Stimulated activated CD8-positive, alpha-beta memory T cell treated with anti-CD3 and anti-CD28 coated beads, Interleukin-4, amount 100 ng/mL, for 4 hours (primary cell): ENCODE results near the gene NCAN.
A peak's percentile ranks its signal among the peaks of the same experiment; 100 is the strongest.
"Not testable (repeated sequence)": the region's sequence is repeated elsewhere in the genome, so short reads cannot be mapped to it uniquely, and the experiment has no call there.

Source experiments
- DNase-seq, 2 donors: peaks; one replicate each; pipeline ENCODE4 v3.0.0-alpha.2; 2020; ENCODE audit warnings: low read depth in 2 of 2, low spot score in 1 of 2

Gene NCAN

DNA sequence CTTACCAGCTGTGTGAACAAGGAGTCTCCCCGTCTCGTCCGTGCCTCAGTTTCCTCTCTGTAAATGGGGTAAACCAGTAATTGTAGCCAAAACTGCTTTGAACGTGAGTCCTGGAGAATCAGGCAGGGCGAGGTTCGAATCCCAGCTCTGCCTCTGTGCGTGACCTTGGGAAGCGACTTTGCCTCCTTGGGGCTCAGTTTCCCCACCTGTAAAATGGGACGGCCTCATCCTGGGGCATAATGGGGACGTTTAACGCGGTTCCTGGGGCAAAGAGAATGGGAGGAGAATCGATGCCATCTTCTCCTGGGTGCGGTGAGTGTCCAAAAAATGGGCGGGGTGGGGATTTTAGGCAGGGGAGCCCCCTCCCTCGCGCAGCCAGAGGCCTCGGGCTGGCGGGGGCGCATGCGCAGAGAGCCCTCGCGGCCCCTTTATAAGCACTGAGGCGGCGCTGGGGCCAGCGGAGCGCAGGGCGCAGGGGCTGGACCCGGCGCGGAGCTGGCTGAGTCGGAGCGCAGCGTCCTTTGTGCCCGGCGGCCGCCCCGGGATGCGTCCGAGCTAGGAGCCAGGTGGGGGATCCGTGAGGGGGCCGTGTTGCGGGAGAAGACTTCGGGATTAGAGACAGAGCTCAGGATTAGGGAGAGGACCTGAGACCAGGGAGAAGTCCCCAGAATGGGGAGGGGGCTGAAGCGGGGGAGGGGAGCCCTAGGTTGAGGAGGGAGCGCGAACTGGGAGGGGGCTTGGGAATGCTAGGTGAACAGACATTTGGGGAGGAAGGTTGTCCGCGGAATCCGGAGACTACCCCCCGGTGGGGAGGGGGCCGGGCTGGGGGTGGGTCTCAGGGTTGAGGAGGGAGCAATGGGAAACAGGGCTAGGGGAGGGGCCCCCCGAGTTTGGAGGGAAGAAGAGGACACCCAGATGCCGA, at the start of gene NCAN:
NCAN (plus strand) TSS at position 460 of the 922 bp plus-strand sequence. CDS start 4,996 bp downstream, outside the sequence.
- no peak for DNase-seq

DNA sequence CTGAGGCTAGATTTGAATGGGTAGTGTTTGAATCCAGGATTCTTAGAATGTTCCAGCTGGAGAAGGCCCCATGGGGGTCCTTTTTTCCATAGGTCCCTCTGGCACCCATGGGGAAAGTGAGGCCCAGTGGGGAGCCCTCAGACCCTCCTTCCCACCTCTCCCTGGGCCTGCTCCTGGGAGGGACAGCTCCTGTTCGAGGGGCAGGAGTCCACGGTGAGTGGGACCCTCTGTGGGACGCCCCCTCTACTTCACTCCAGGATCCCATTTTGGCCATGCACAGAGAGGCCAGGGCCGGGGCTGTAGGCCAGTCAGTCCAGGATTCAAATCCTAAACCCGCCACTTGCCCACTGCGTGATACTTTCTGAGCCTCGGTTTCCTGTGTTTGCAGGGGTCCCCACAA, 49.3 kb upstream of the NCAN start:
- no peak for DNase-seq

DNA sequence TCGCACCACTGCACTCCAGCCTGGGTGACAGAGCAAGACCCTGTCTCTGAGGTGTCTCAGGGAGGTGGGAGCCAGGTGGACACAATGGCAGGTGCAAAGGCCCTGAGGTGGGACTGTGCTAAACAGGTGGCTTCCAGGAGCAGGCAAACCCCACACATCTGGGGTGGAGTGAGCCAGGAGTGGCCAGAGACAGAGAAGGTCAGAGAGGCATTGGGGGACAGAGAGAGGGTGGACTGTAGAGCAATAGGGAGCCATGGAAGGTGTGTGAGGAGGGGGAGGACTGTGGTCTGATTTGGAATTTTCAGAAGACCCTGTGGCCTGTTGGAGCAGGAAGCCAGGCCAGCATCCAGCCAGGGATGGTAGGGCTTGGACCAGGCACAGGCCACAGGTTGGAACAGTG, 46.4 kb upstream of the NCAN start:
- no peak for DNase-seq

DNA sequence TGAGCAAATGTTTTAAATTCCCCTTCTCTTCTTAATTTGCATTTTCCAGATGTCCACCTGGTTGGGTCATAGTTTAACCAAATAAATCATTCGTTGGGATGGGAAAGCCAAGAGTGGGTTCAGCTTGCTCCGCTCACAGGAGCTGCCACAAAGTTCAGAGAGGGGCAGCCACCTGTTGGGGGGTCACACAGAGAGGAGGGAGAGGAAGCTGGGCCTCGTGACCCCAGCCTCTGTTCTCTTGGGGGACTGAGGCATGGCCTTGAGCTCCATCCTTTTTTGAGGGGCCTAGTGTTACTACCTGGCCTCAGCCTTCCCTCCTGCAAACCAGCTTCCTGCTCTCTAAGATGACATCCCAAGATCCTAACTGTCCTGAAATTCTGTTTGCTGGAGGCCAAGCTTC, 44.1 kb upstream of the NCAN start:
- DNase-seq, result no peak

DNA sequence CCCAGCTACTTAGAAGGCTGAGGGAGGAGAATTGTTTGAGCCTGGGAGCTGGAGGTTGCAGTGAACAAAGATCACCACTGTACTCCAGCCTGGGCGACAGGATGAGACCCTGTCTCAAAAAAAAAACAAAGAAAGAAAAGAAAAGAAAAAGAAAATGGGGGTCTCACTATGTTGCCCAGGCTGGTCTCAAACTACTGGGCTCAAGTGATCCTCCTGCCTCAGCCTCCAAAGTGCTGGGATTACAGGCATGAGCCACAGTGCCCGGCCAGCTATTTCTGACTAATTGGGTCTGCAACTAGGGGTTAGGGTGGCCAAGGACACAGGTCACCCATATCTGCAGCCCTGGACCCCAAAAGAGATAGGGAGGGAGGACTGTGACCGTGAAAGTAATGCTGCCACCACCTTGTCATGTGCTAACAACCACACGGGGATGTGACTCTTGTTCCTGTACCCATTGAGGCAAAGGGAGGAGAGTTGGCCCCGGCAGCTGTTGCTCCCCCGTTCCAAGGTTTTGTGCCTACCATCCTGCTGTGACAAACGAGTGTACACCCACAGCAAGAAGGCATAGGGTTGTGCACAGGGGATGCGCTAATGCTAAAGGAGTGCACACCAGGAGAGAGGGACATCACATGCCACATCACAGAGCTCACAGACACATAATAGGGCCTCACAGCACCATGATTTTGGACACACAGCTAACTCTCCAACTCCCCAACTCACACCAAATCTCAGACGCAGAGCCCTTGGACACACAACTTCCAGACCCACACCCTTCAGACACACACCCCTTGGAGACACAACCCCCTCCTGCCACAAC, 42.3 kb upstream of the NCAN start:
- no peak for DNase-seq

DNA sequence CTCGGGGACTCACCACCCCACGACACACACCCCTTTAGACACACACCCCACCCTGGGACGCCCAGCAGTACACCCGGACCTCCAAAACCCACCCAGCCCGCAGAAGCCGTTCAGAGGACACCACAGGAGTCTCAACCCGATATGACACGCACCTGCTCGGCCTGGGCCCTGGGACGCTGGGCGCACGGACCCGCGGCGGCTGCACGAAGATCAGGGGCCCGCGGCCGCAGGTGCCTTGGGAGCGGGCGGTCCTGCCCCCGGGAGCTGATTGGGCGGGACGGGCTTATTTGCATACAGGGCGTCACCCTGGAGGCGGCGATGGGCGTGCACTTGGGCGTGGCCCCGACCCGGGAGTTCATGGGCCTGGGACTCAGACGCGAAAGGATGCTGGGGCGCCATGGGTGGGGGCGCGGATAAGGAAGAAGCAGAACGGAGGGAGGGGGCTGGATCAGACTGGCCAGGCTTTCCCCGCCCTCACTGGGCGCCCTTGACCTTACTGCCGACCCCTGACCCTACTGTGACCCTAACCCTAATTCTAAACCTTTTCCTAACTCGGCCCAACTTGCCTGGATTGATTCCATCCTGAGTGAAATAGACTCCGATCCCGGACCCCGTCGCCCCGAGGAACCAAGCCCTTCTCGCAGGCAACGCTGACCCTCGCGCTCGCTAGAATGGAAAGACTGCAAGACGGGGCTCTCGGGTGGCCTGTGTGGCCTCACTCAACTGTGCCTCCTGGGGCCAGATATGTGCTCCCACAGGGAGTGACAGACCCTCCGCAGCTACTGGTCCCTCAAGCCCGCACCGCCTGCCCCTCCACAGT, 41.5 kb upstream of the NCAN start, which contains the start of gene MEF2B:
MEF2B (minus strand) TSS at position 211 of the 820 bp plus-strand sequence. CDS start 19,528 bp downstream, outside the sequence.
- peak; percentile 43 to 47 for DNase-seq

DNA sequence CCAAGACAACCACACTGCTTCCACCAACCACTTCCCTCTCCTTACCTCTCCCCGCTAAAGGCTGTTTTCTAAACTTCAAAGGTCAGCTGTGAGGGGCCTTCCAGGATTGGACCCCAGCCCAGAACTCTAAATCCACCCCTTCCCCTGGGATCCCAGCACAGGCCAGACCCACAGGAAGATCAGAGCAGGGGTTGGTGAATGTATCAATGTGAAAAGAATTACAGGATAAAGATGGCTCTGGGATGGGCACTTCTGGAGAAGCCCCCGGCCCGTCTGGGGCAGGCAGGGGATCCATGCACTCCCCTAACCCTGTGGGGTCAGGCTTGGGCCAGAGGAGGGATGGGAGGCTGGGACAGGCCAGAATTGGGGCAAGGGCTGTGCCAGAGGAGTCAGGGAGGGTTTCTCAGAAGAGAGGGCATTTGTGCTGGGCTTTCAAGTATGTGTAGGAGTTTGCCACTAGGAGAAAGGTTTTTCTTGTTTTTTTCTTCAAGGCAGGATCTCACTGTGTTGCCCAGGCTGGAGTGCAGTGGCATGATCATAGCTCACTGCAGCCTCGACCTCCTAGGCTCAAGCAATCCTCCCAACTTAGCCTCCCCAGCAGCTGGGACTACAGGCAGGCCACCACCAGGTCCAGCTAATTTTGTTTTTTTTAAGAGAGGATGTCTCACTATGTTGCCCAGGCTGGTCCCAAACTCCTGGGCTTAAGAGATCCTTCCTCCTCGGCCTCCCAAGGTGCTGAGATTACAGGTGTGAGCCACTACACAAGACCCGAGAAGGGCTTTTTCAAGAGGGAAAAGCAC, 40.7 kb upstream of the NCAN start:
- DNase-seq, result no peak

DNA sequence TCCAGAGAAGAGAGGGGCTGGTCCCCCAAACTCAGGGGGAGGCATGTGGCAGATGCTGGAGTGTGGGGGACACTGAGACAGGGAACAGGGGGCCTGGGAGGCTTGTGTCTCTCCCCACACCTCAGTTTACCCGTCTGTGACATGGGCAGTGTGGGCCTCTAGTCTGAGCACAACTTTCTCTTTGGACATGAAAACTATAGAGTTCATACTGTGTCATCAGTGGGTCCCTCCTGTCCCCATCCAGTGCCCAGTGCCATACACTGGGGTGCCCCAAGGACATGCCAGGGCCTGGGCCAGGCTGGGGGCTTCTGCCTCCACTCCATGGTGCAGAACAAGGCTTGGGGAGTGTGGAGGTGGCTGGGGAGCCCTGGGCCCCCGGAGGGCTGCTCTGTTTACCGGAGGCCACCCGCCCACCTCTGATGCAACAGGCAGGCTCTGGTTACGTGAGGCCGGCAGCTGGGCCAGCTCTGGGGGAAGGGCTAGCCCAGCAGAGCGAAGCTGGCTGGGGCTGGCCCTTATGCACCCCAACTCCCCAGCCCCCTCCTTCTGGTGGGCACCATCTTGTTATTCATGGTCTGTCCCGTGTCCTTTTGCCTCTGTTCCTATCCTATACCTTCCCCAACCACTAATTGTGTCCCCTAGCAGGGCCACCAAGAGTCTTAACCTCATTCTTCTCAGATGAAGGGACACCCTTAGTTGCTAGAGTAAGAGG, 39.8 kb upstream of the NCAN start:
- no peak for DNase-seq

DNA sequence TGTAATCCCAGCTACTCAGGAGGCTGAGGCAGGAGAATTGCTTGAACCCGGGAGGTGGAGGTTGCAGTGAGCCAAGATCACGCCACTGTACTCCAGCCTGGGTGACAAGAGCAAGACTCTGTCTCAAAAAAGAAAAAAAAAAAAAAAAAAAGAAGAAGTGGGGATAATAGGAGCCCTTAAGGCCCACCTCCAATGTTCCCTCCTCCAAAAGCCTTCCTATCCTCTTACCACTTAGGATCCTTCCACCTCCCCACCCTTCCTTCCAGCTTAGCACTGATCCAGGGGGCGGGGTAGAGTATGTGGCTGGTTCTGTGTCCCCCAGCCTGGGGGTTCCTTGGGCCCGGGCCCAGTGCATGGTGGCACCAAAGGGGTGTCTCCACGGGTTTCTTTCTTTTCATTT, 38.5 kb upstream of the NCAN start:
- DNase-seq, result not testable (repeated sequence)

DNA sequence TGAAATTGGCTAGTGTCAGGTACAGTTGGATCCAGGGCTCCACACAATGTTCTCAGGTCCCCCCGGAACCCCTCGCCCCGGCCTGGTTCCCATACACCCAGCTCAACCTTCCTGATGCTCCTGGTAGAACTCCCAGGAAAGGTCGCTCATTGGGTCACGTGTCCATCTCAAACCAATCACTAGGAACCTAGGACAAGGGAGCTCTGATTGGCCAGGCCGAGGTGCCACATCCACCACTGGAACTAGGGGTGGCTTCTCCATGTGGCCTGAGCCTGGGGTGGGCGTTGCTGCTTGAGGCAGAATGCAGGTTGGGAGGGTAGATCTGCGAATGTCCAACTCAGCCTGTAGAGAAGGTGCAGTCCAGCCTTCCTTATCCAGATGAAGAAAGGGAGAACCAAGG, 34.8 kb upstream of the NCAN start:
- no peak for DNase-seq

DNA sequence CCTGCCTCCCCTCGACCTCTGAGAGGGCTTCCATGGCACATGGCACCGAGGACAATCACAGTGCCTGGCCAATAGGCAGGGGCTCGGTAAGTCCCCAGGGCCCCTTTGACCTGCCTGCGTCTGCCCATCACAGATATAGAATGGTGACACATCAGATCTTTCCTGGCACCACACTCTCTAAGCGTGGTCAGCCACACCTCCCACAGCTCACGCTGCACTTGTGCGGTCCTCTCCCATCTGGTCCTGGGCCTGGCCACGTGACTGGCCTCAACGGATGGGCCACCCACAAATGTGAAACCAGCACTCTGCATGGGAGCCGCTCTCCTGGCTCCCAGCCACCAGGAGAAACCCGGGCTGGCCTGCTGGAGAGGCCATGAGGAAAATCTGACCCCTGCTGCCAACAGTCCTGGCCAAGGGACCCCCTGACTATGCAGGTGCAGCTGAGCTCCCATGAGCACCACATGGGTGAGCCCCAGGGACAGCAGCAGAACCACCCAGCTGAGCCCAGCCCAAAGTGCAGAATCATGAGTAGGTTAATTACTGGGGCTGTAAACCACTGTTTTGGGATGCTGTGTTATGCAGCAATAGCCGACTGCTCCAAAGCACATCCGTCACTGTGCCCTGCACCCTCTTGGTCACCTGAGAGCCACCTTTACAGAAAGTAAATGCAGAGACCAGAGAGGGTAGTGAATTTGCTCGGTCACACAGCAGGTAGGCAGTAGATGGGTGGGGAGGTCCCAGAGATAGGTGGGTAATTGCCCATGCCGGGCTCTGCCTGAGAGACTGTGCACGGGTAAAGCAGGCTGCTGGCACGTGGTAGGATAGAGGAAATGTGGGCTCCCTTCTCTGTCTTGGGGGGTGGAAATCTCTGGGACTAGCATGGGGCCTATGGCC, 32.0 kb upstream of the NCAN start:
- DNase-seq, result no peak

DNA sequence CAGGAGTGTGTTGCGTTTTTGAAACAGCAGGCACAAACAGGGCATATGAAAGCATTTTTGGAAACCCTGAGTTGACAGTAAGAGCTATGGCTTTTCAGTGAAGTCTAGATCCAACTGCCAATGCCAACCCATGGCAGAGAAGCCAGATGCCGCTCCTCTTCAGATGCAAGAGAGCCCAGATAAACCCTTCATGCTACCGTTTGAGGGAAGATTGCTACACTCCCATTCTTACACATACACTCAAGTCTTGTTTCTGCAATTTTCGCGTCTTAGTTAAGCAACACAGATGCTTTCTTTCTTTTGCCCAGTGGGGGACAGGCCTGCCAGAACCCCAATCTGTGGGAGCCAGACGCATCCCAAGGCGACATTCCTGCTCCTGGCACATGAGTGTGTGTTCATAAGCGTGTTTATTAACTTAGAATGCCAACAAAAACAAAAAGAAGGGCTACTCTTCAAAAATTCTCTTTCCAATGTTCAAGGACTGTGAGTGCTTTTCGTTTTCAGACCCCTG, 30.2 kb upstream of the NCAN start:
- no peak for DNase-seq

DNA sequence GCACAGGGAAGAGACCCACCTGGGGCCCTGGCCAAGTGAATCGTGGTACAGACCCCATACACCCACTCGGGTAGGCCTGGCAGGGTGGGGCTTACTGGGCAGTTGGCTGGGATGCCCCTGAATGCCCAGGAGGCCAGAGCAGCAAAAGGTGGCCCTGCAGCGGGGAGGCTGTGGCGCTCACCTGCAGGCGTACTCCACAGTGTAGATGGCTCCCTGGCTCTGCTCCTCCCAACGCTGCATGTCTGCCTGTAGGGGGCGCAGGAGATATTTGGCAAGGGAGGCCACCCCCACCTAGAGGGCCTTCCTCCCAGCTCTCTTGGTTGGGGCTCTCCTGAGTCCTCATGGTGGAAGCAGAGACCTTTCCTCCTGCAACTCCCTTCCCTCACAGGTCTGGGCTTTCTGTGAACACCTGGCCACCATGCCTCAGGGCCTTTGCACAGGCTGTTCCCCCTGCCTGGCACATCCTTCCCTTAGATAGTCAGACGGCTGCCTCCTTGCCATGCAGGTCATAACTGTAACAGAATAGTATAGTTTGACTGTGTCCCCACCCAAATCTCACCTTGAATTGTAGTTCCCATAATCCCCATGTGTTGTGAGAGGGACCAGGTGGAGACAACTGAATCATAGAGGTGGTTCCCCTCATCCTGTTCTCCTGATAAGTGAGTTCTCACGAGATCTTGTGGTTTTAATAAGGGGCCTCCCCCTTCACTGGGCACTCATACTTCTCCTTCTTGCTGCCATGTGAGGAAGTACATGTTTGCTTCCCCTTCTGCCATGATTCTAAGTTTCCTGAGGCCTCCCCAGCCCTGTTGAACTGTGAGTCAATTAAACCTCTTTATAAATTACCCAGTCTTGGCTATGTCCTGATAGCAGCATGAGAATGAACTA, 25.7 kb upstream of the NCAN start:
- peak in 1 of 2 donors; percentile 40 for DNase-seq

DNA sequence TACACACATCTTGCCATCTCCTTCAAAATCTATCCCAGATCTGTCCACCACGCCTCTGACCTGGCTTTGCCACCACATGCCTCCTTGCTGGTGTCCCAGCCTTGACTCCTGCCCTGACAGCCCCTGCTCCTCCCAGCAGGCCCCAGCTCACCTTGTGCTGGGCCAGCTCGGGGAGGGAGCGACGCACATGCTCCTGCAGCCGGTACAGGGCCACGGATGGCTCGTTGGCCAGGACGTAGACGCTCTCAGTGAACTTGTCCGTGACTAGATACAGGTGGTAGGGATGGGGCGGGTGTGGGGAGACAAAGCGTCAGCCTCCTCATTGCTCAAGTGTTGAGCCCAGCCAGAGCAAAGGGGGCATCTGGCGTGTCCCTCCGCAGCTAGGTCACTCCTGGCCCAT, 25.0 kb upstream of the NCAN start:
- DNase-seq, result no peak

DNA sequence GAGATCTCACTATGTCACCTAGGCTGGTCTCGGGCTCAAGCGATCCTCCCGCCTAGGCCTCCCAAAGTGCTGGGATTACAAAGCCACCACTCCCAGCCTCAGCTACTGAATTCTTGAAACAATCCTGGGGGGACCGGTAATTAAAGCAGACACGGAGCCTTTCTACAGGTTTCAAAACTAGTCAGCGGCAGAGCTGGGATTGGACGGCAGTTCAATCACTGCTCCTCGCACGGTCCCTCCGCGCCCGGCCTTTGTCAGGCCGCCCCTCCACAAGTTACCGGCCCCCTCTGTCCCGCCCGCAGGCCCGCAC, 20.0 kb upstream of the NCAN start:
- no peak for DNase-seq

DNA sequence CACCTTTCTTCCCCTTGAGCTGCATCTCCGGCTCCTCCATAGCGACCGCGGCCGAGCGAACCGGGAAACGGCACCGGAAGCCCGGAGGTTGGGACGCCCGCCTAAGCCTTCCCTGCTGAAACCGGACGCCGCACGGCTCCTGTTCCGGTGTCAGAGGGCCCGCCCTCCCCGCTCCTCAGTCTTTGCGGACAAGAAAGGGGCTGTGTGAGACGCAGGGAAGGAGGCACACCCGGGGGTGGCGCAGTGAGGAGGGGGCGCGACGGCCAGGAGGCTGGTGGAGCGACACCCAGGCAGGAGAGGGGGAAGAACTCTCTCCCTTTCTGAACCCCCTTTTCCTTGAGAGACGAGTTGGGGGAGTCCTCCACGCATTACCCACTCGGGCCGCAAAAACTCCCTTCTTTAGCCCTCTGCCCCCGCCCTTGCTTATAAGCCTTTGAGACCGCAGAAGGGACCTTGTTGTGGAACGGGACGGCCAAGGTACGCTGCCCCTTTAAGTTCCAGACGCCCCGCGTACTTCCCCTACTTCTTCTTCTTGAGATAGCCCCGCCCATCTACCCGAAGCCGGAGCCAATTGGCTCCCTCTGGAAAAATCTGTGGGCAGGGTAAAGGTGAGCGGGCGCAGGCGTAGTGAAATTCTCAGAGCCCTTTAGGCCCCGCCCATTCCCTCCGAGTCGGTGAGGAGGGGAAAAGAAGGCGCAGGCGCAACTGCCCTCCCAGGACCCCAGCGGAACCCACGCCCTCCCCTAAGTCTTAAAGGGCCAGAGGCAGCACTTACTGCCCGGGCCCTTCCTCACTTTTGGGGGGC, 19.5 kb upstream of the NCAN start, which contains the start of the genes BORCS8 and RFXANK:
BORCS8 (minus strand) TSS at position 75 of the 805 bp plus-strand sequence; CDS start at position 40, 35 bp downstream.
RFXANK (plus strand) TSS at position 181 of the 805 bp plus-strand sequence. CDS start 1,689 bp downstream, outside the sequence.
- DNase-seq, result peak; percentile 97
